ENCODE measurements around the gene LHFPL3.

LHFPL3 gene

GRCh38 chr7:104851268-104851667 lies 522.9 kb downstream of the LHFPL3 start:
- no peak for DNase-seq

- no peak for DNase-seq
Measured at GRCh38 chr7:104852386-104852785, 524.0 kb downstream of the LHFPL3 start.

- no peak for DNase-seq
Measured at GRCh38 chr7:104855861-104856260, 527.5 kb downstream of the LHFPL3 start.

- DNase-seq = no peak
Measured at GRCh38 chr7:104857458-104858425, 529.3 kb downstream of the LHFPL3 start.

GRCh38 chr7:104859754-104860426 lies 531.5 kb downstream of the LHFPL3 start:
- DNase-seq = no peak

GRCh38 chr7:104861729-104862390 lies 533.5 kb downstream of the LHFPL3 start:
- no peak for DNase-seq

GRCh38 chr7:104862719-104863118 lies 534.3 kb downstream of the LHFPL3 start:
- no peak for DNase-seq

GRCh38 chr7:104873401-104873800 lies 545.0 kb downstream of the LHFPL3 start:
- DNase-seq = no peak

- DNase-seq = peak; percentile 6
Measured at GRCh38 chr7:104878577-104878976, 550.2 kb downstream of the LHFPL3 start.

- DNase-seq = no peak
Measured at GRCh38 chr7:104883248-104883717, 554.9 kb downstream of the LHFPL3 start.

GRCh38 chr7:104883718-104884452 lies 555.5 kb downstream of the LHFPL3 start:
- DNase-seq = peak; percentile 87

GRCh38 chr7:104886651-104887050 lies 558.2 kb downstream of the LHFPL3 start:
- no peak for DNase-seq

GRCh38 chr7:104890216-104890615 lies 561.8 kb downstream of the LHFPL3 start:
- DNase-seq = no peak

GRCh38 chr7:104891949-104892348 lies 563.5 kb downstream of the LHFPL3 start:
- DNase-seq = no peak

GRCh38 chr7:104894314-104894713 lies 565.9 kb downstream of the LHFPL3 start:
- no peak for DNase-seq

- DNase-seq = no peak
Measured at GRCh38 chr7:104894726-104895521, 566.5 kb downstream of the LHFPL3 start.

- DNase-seq = no peak
Measured at GRCh38 chr7:104895522-104896236, 567.3 kb downstream of the LHFPL3 start.

GRCh38 chr7:104898434-104898833 lies 570.0 kb downstream of the LHFPL3 start:
- no peak for DNase-seq

- no peak for DNase-seq
Measured at GRCh38 chr7:104900525-104901239, 572.3 kb downstream of the LHFPL3 start.

- DNase-seq = no peak
Measured at GRCh38 chr7:104901240-104901619, 572.8 kb downstream of the LHFPL3 start.

All from activated CD4-positive, alpha-beta T cell treated with anti-CD3 and anti-CD28 coated beads for 48 hours (primary cell).